ENCODE data around the gene TEX101.
A peak's percentile ranks its signal among the peaks of the same experiment; 100 is the strongest.

Gene TEX101

GRCh38 chr19:43463381-43464133 lies 48.9 kb downstream of the TEX101 start:
- H3K4me3 ChIP-seq = peak overlapping the region; percentile 76
- peak; percentile 97 for DNase-seq (ENCODE audit: low spot score)
- peak overlapping the region; percentile 74 to 92 for H3K27ac ChIP-seq

GRCh38 chr19:43464134-43464775 lies 49.6 kb downstream of the TEX101 start:
- Histone ChIP-seq H3K4me3 (peak overlapping the region; percentile 76), H3K27ac (peak overlapping the region; percentile 74 to 92)
- TF ChIP-seq CTCF (IDR thresholded peaks at IDR 0.05) = no peak
- DNase-seq (ENCODE audit: low spot score) = no peak

More at GRCh38 chr19:43463381-43464133, 48.9 kb downstream of the TEX101 start:
- TF ChIP-seq CTCF (IDR thresholded peaks at IDR 0.05) = no peak

- Histone ChIP-seq H3K4me3 (peak within 1 kb of the TSS; percentile 76), H3K27ac (peak within 1 kb of the TSS in 1 of 2 donors; percentile 92)
- no peak for TF ChIP-seq CTCF (IDR thresholded peaks at IDR 0.05)
- no peak for DNase-seq (ENCODE audit: low spot score)
Observed at GRCh38 chr19:43465468-43466120, 50.9 kb downstream of the TEX101 start, which contains the start of gene LYPD3. LYPD3 (minus strand) TSS chr19:43465608; CDS start chr19:43465571, 37 bp downstream.

GRCh38 chr19:43466793-43467192 lies 52.1 kb downstream of the TEX101 start:
- DNase-seq (ENCODE audit: low spot score) = no peak
- no peak for TF ChIP-seq CTCF (IDR thresholded peaks at IDR 0.05)
- Histone ChIP-seq H3K27ac (no peak overlapping the region), H3K4me3 (no peak overlapping the region)

GRCh38 chr19:43467276-43467675 lies 52.6 kb downstream of the TEX101 start:
- DNase-seq (ENCODE audit: low spot score) = no peak
- no peak for TF ChIP-seq CTCF (IDR thresholded peaks at IDR 0.05)
- Histone ChIP-seq H3K4me3 (no peak overlapping the region), H3K27ac (no peak overlapping the region)

GRCh38 chr19:43467730-43468129 lies 53.0 kb downstream of the TEX101 start:
- no peak for DNase-seq (ENCODE audit: low spot score)
- Histone ChIP-seq H3K4me3 (no peak overlapping the region), H3K27ac (no peak overlapping the region)
- no peak for TF ChIP-seq CTCF (IDR thresholded peaks at IDR 0.05)
